ENCODE measurements around the gene TWF2.
"Not testable (repeated sequence)": the region's sequence is repeated elsewhere in the genome, so short reads cannot be mapped to it uniquely, and the experiment has no call there.

The TWF2 gene

DNA sequence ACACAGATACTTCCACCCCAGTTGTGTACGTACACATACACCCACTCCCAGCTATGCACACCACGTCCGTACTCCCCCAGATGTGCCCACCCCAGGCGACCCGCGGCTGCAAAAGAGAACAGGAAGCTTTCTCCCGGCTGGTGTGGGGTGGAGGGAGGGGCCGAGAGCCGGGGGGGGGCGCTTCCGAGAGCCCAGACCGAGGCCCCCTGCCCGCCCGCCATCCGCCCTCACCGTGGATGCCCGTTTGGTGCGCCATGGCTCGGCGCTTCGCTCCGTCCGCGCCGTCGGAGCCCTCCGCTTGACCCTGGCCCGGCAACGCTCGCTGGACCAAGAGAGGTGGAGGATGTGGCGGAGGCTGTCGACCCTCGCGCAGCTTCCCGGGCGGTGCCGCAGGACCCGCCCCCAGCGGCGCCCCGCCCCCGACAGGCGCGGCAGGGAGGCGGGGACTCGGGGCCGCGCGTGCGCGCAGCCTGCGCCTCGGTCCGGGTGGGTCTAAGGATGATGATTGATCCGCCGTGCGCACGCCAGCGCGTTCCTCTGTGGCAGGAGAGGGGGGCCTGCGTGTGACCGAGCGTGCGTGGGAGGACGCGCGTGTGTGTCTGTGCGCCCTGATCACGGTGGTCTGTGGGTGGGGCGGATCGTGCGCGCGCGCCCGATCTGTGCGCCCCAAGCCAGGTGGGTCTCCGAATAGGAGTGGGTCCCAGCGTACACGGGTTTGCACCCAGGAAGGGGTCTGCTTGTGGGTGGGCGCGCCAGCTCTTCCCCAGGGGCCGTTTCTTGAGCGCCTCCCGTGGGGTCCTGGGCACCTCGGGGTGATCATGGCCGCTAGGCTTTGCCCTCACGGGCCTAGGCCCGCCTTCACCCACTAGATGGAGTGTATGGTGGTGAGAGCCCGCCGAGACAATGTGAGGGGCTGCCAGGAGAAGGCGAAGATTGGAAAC is at the start of gene TWF2:
Gene TWF2 (minus strand): TSS at position 398 of the 941 bp plus-strand sequence. CDS start 142 bp downstream, at position 256.
- Histone ChIP-seq H3K27me3 (ENCODE audit: control insufficient read depth, insufficient read depth, low read length) (peaks cover 7% of the 10 kb centered on the region), H3K27ac (ENCODE audit: low read length) (peak within 1 kb of the TSS; percentile 63), H3K4me1 (ENCODE audit: control insufficient read depth, low read depth, low read length) (peaks cover 30% of the 10 kb centered on the region), H3K36me3 (ENCODE audit: control insufficient read depth, low read depth, low read length) (no peaks in the 10 kb centered on the region), H3K9me3 (ENCODE audit: control insufficient read depth, low read depth, low read length) (no peaks in the 10 kb centered on the region), H3K4me3 (ENCODE audit: low read length) (peak within 1 kb of the TSS; percentile 87), H3K9ac (ENCODE audit: low read length) (peak within 1 kb of the TSS; percentile 66)

DNA sequence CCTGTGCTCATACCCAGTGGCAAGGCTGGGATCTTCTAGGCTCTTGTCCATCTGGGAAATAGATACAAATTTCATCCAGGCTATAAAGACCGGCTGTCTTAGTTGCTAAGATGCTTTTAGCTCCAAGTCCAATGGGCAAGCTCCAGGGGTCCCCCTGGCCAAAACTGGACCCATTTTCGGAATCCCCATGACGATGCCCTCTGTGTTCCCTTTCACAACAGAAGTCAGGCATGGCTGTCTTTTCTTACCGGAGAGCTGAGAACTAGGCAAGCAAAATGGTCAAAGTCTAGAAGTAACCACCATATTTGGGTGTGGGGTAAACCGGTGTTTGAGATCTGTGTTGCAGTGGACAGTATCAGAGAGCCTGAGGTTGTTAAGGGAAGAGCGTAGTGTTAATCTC is 49.7 kb upstream of the TWF2 start:
- no peak overlapping the region for H3K27ac ChIP-seq (ENCODE audit: low read length)
- H3K9me3 ChIP-seq (ENCODE audit: control insufficient read depth, low read depth, low read length): no peaks in the 10 kb centered on the region
- H3K9ac ChIP-seq (ENCODE audit: low read length): no peak overlapping the region
- H3K4me3 ChIP-seq (ENCODE audit: low read length): peak overlapping the region; percentile 78
- H3K27me3 ChIP-seq (ENCODE audit: control insufficient read depth, insufficient read depth, low read length): no peaks in the 10 kb centered on the region
- H3K36me3 ChIP-seq (ENCODE audit: control insufficient read depth, low read depth, low read length): peaks cover 4% of the 10 kb centered on the region
- H3K4me1 ChIP-seq (ENCODE audit: control insufficient read depth, low read depth, low read length): peaks cover 4% of the 10 kb centered on the region

DNA sequence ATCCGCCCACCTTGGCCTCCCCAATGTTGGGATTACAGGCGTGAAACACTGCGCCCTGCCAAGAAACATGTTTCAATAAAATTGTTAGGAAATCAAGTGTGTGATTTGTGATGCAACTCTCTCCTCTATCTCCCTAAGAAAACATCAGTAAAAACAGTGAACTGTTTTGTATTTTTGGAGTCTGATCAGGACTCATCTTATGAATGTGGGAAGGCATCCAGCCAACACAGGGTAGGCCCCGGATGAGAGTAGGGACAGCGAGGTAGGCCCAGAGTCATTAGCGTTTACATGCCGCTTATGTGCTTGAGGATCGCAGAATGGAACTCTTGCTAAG is 47.8 kb upstream of the TWF2 start:
- Histone ChIP-seq H3K27me3 (ENCODE audit: control insufficient read depth, insufficient read depth, low read length) (no peaks in the 10 kb centered on the region), H3K36me3 (ENCODE audit: control insufficient read depth, low read depth, low read length) (no peaks in the 10 kb centered on the region), H3K4me3 (ENCODE audit: low read length) (peak overlapping the region; percentile 78), H3K4me1 (ENCODE audit: control insufficient read depth, low read depth, low read length) (peaks cover 4% of the 10 kb centered on the region), H3K9me3 (ENCODE audit: control insufficient read depth, low read depth, low read length) (no peaks in the 10 kb centered on the region), H3K27ac (ENCODE audit: low read length) (no peak overlapping the region), H3K9ac (ENCODE audit: low read length) (peak overlapping the region; percentile 86)

DNA sequence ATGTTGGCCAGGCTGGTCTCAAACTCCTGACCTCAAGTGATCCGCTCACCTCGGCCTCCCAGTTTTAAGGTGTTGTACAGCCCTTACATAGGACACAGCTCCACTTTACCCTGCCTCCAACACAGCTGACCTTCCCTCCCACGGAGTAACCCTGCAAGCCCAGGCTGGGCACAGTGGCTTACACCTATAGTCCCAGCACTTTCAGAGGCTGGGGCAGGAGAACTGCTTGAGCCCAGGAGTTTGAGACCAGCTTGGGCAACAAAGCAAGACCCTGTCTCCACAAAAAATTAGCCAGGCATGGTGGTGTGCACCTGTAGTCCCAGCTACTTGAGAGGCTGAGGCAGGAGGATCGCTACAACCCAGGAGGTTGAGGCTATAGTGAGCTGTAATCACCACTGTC is 45.1 kb upstream of the TWF2 start:
- not testable (repeated sequence) for H3K4me1 ChIP-seq (ENCODE audit: control insufficient read depth, low read depth, low read length); H3K4me3 ChIP-seq (ENCODE audit: low read length); H3K27ac ChIP-seq (ENCODE audit: low read length); H3K36me3 ChIP-seq (ENCODE audit: control insufficient read depth, low read depth, low read length); H3K27me3 ChIP-seq (ENCODE audit: control insufficient read depth, insufficient read depth, low read length); H3K9me3 ChIP-seq (ENCODE audit: control insufficient read depth, low read depth, low read length); H3K9ac ChIP-seq (ENCODE audit: low read length)

DNA sequence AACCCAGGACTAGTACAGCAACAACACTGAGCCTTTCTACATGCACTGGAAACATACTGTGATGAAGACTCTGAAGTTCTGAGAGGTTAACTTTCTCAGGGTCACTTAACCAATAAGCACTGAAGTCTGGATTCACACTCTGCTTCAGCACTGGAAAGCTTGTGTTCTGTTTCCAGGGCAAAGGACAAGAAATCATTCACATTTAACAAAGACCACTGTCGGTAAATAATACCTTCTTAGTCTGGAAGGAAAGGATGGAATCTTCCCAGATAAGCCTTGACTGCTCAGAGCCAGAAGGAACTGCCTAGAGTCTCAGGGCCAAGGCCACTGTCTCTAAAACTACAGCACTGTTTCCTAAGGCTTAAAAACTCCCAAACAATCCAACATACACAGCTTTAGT is 44.3 kb upstream of the TWF2 start:
- H3K9ac ChIP-seq (ENCODE audit: low read length): no peak overlapping the region
- H3K4me1 ChIP-seq (ENCODE audit: control insufficient read depth, low read depth, low read length): peaks cover 4% of the 10 kb centered on the region
- no peak overlapping the region for H3K27ac ChIP-seq (ENCODE audit: low read length)

DNA sequence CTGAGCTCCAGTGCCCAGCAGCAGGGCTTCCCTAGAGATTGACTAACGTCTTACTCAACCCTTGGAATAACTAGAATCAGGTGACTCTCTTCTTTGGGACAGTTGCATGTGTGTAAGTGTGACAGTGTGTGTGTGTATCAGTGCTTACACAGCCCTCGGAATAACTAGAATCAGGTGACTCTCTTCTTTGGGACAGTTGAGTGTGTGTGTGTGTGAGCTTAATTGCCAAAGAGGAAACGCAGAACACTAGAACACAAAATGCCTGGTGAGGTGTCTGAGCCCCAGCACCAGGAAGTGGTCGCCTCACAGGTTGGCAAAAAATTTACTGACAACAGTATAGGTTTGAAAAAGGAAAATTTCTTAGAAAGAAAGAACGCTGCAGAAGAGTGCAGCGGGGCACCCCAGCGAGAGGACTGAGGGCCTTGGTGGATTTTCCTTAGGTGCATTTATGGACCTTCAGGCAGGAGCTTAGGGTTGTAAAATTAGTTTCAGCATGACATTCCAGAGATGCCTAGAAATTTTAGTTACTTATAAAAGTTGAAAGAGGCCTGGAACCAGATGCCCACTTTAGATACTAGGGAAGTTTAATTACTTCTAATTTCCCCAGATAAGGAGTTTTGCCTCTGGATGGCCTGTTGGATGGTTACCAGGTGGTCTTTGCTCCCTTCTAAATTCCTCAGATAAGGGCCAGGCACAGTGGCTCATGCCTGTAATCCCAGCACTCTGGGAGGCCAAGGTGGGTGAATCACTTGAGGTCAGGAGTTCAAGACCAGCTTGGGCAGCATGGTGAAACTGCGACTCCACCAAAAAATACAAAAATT is 43.2 kb upstream of the TWF2 start:
- peaks cover 4% of the 10 kb centered on the region for H3K4me1 ChIP-seq (ENCODE audit: control insufficient read depth, low read depth, low read length)
- no peaks in the 10 kb centered on the region for H3K27me3 ChIP-seq (ENCODE audit: control insufficient read depth, insufficient read depth, low read length)
- no peak overlapping the region for H3K9ac ChIP-seq (ENCODE audit: low read length)
- no peaks in the 10 kb centered on the region for H3K36me3 ChIP-seq (ENCODE audit: control insufficient read depth, low read depth, low read length)
- no peak overlapping the region for H3K27ac ChIP-seq (ENCODE audit: low read length)
- no peaks in the 10 kb centered on the region for H3K9me3 ChIP-seq (ENCODE audit: control insufficient read depth, low read depth, low read length)
- no peak overlapping the region for H3K4me3 ChIP-seq (ENCODE audit: low read length)

More for the DNA sequence above, 44.3 kb upstream of the TWF2 start:
- H3K4me3 ChIP-seq (ENCODE audit: low read length): no peak overlapping the region
- no peaks in the 10 kb centered on the region for H3K9me3 ChIP-seq (ENCODE audit: control insufficient read depth, low read depth, low read length)
- H3K36me3 ChIP-seq (ENCODE audit: control insufficient read depth, low read depth, low read length): no peaks in the 10 kb centered on the region
- H3K27me3 ChIP-seq (ENCODE audit: control insufficient read depth, insufficient read depth, low read length): no peaks in the 10 kb centered on the region

DNA sequence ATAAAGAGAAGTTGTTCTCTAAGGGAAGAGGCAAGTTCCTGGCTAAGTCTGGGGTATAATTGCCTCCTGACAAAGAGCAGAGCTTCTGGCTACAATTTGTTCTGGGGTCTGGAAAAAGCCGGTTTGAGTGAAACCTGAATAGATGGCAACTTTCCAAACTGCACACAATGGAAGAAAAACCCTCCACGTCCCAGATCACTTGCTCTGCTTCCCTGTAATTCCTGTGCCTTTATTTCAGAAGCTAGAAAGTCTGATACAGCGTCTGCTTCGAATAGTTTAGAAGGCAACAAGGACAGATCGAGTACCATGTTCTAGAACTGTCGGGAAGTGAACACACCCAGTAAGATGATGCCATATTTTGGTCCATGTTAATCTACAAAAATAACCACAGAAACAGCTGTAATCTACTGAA is 41.1 kb upstream of the TWF2 start:
- Histone ChIP-seq H3K27ac (ENCODE audit: low read length) (no peak overlapping the region), H3K9me3 (ENCODE audit: control insufficient read depth, low read depth, low read length) (no peaks in the 10 kb centered on the region), H3K4me1 (ENCODE audit: control insufficient read depth, low read depth, low read length) (peaks cover 4% of the 10 kb centered on the region), H3K27me3 (ENCODE audit: control insufficient read depth, insufficient read depth, low read length) (no peaks in the 10 kb centered on the region), H3K36me3 (ENCODE audit: control insufficient read depth, low read depth, low read length) (no peaks in the 10 kb centered on the region), H3K9ac (ENCODE audit: low read length) (no peak overlapping the region), H3K4me3 (ENCODE audit: low read length) (no peak overlapping the region)

DNA sequence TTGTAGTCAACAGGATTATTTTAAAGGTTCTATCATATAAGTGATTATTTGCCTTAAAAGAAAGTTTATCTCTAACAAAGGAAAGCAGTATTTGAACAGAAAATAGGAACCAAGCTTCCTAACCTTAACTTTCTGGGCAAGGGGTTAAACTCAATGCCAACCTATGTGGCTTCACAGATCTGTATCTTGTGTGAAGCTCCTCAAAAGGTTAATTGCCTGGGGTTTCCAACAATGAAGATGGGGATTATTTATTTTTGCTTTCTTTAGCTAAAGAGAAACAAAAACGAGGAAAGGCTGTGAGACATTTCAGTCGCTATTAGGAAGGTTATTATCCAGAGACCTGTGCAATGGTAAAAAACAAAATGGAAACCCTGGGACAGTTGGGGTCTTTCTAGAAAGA is 40.6 kb upstream of the TWF2 start:
- Histone ChIP-seq H3K27me3 (ENCODE audit: control insufficient read depth, insufficient read depth, low read length) (no peaks in the 10 kb centered on the region), H3K36me3 (ENCODE audit: control insufficient read depth, low read depth, low read length) (no peaks in the 10 kb centered on the region), H3K9me3 (ENCODE audit: control insufficient read depth, low read depth, low read length) (no peaks in the 10 kb centered on the region), H3K4me3 (ENCODE audit: low read length) (peak overlapping the region; percentile 75), H3K27ac (ENCODE audit: low read length) (no peak overlapping the region), H3K9ac (ENCODE audit: low read length) (no peak overlapping the region), H3K4me1 (ENCODE audit: control insufficient read depth, low read depth, low read length) (peaks cover 4% of the 10 kb centered on the region)

DNA sequence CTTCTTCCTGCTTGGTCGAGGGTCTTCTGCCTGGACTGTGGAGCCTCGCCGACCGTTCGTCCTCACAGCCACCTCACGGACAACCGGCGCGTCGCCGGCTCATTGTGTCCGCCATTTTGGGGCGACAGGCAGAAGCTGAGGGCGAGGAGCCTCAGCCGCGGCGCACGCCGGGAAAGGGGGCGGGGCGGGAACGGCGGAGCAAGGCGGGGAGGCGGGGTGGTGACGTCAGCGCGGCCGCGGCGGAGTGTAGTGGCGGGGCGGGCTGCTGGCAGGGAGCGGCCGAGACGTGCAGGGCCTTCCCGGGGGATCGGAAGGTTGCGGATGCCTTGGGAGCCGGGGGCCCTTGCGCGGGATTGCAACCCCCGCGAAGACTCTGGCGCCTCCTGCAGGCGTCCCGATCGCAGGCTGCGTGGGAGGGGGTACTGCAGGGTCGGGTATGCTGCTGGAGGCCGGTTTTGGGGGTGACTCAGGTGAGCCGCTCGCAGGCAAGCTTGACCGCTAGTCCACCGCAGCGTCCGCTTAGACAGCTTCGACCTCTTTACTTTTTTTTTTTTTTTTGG is 39.6 kb upstream of the TWF2 start, which contains the start of gene WDR82:
Gene WDR82 (minus strand): TSS at position 140 of the 560 bp plus-strand sequence. CDS start 288 bp downstream, outside the sequence.
- Histone ChIP-seq H3K9me3 (ENCODE audit: control insufficient read depth, low read depth, low read length) (no peaks in the 10 kb centered on the region), H3K27ac (ENCODE audit: low read length) (peak within 1 kb of the TSS; percentile 93), H3K4me1 (ENCODE audit: control insufficient read depth, low read depth, low read length) (peaks cover 4% of the 10 kb centered on the region), H3K9ac (ENCODE audit: low read length) (peak within 1 kb of the TSS; percentile 92), H3K36me3 (ENCODE audit: control insufficient read depth, low read depth, low read length) (no peaks in the 10 kb centered on the region), H3K27me3 (ENCODE audit: control insufficient read depth, insufficient read depth, low read length) (no peaks in the 10 kb centered on the region), H3K4me3 (ENCODE audit: low read length) (peak within 1 kb of the TSS; percentile 75)

DNA sequence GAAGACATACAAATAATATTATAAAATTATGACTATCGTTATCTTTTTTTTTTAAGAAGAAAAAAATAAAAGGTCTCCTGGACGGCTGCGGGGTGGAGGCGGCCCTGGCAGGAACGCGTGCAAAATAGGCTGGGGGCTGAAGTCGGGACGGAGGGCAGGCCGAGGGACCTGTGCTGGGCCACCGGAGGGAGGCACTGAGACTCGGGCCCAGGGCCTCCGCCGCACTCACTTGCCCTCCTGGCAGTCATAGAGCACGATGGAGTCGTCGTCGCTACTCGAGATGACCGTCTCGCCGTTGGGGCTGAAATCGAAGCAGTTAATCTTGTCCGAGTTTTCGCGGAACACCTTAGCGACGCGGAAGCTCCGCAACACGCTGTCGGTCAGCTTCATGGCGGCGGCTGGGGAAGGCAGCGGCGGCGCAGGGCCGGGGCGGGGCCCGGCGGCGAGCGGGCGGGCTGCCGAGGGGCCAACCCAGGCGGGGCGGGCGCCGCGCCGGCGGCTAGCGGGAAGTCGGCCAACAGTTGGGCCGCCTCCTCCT is 39.1 kb upstream of the TWF2 start:
- Histone ChIP-seq H3K4me3 (ENCODE audit: low read length) (peak overlapping the region; percentile 75), H3K9ac (ENCODE audit: low read length) (peak overlapping the region; percentile 92), H3K27me3 (ENCODE audit: control insufficient read depth, insufficient read depth, low read length) (no peaks in the 10 kb centered on the region), H3K36me3 (ENCODE audit: control insufficient read depth, low read depth, low read length) (peaks cover 2% of the 10 kb centered on the region), H3K27ac (ENCODE audit: low read length) (peak overlapping the region; percentile 93), H3K9me3 (ENCODE audit: control insufficient read depth, low read depth, low read length) (no peaks in the 10 kb centered on the region), H3K4me1 (ENCODE audit: control insufficient read depth, low read depth, low read length) (peaks cover 4% of the 10 kb centered on the region)
